HG03159 (cell line): ENCODE data around the gene NPFFR1.
"Not testable (repeated sequence)": the region's sequence is repeated elsewhere in the genome, so short reads cannot be mapped to it uniquely, and the experiment has no call there.

Experiments used
- ATAC-seq: cut with Tn5 transposase; IDR thresholded peaks from one replicate; pipeline ENCODE4 v1.9.1; 2021; ENCODE audit warnings: mild to moderate bottlenecking, moderate library complexity; ENCODE audit not compliant: unreplicated experiment

The NPFFR1 gene

DNA sequence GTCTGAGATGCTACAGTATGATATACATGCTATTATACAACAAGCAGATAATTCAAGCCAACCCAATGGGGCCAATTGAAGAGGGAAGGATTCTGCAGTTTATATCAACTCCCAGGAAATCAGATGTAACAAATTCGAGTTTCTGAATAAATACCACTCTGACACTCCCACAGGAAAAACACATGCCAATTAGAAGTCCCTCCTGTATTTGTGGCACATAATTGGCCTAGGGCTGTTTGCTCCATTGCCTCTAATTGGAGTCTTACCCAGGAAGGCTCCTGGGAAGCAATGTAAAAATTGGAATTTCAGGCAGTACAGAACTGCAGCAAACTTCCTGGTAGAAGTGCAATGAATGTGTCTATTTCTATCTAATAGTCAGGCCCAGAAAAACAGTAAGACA lies 55.3 kb downstream of the NPFFR1 start:
- no peak for ATAC-seq

DNA sequence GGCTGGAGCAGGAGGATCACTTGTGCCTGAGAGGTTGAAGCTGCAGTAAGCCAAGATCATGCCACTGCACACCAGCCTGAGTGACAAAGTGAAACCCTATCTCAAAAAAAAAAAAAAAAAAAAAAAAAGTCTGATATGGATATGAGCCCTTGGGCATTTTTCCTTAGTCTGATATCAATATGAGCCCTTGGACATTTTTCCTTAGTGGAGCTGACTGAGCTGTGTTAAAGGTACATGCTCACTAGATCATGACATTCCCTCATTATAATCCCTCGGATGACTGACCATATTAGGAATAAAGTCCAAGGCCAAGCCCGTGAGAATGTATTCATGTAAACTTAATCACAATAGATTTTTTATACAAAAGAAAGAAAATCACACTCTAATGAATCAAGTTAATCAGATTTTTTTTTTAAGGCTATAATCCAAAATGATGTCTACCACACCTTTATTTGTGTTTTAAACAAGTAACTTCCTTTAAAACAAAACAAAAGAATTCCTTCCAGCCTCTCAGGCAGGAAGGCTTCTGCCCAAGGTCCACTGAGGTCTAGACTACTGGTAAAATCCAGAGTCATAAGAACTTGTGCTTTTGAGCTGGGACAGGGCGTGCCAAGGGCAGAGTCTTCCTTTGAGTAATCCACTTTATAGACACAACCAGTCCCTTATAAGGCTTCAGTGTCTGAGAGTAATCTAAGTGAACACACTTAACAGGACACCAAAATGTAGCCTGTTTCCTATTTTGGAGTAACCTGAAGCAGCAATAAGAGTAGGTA lies 56.1 kb downstream of the NPFFR1 start:
- ATAC-seq, result no peak

DNA sequence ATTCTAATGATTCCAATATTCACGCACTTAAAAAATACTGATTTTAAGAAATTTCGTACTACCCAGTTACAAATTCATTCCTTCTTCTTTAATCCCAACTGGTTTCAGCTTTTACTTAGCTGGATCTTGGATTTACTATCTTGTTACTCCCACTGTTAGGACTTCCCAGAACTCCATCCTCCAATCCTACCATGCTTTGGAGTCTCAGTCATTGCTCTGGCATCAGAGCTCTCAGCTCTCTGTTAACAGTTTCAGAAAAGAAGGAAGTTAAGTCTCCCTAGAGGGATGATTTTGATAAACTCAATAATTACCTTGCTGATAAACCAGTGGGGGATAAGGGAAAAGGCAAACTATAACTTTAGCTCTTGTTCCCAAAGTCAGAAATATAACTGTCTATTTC lies 60.1 kb downstream of the NPFFR1 start:
- no peak for ATAC-seq

DNA sequence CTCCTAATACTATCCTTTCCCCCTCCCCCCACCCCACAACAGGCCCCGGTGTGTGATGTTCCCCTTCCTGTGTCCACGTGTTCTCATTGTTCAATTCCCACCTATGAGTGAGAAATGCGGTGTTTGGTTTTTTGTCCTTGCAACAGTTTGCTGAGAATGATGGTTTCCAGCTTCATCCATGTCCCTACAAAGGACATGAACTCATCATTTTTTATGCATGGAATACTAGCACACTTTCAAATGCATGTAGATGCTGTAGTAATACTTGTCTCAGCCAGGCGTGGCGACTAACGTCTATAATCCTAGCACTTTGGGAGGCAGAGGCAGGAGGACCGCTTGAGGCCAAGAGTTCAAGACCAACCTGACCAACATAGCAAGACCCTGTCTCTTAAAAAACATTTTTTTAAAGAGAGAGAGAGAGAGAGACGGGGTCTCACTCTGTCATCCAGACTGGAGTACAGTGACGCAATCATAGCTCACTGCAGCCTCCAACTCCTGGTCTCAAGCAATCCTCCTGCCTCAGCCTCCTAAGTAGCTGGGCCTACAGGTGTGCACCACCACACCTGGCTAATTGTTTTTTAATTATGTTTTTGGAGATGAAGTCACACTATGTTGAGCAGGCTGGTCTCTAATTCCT lies 60.9 kb downstream of the NPFFR1 start:
- ATAC-seq, result not testable (repeated sequence)

DNA sequence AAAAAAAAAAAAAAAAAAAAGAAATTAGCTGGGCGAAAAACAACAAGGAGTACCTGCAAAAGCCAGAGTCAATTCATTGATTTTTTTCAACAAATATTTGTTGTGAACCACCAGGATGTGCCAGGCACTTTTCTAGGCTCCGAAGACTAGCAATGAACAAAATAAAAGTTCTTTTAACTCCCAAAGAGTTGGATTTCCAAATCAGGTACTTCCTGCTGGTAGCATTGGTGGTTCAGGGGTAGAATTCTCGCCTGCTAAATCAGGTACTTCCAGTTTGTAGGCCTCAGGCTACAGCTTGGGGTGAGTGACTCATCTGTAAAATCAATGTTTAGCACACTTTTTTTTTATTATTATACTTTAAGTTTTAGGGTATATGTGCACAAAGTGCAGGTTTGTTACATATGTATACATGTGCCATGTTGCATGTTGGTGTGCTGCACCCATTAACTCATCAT lies 61.4 kb downstream of the NPFFR1 start:
- ATAC-seq, result no peak

- ATAC-seq, result no peak
Observed at GRCh38 chr10:70221030-70221429, 62.8 kb downstream of the NPFFR1 start.

DNA sequence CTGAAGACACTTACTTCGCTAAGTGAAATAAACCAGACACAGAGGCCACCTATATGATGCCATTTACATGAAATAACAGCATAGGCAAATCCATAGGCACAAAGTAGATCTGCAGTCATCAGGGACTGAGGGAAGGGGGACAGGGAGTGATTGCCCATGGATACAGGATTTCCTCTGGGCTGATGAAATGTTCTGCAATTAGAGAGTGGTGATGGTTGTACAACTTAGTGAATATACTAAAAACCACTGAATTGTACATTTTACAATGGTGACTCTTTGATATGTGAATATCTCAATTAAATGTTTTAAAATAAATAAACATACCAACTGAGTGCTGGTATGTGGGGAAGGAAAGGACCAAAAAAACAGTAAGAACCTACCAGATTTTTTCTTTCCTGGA lies 70.9 kb downstream of the NPFFR1 start:
- no peak for ATAC-seq

- no peak for ATAC-seq
Observed at GRCh38 chr10:70212277-70212676, 71.5 kb downstream of the NPFFR1 start.

DNA sequence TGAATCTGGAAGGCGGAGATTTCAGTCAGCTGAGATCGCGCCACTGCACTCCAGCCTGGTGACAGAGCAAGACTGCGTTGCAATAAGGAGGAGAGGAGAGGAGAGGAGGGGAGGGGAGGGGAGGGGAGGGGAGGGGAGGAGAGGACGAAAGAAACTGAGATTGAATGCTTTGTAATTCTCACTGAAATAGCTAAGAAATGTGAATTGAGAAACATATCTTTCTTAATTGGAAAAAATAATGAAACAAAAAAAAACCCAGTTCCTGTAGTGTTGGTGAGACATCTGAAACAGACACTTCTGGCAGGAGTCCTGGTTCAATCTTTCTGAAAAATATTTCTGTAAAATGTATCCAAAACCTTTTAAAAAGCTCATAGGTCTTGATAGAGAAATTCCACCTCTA lies 77.0 kb downstream of the NPFFR1 start:
- ATAC-seq, result no peak

- no peak for ATAC-seq
Observed at GRCh38 chr10:70201105-70201504, 82.7 kb downstream of the NPFFR1 start.

DNA sequence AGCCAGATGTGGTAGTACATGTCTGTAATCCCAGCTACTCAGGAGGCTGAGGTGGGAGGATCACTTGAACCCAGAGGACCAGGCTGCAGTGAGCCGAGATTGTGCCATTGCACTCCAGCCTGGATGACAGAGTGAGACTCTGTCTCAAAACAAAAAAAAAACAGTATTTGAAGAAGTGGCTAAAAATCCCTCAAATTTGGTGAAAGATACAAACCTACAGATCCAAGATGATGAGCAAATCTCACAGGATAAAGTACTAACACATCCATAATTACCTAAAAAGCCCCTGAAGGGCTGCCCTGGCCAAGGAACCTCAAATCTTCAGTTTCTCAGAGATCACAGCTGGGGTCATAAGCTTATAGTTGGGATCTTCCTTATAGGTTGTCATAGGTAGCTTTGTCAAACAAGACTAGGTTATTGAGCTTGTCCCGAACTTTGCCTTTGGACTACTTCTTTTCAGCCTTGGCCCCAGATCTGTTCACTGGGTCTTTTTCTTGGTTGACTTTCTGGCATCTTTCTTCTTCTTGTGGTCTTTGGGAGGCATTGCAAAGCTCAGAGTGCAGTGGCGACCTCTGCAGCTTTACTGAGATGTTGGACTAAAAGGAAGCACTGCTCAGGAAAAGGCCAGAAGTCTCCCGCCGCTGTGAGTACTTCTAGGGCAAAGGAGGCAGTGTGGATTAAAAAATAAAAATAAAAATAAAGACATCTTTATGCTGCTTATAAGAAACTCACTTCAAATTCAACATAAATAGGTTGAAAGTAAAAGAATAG lies 84.9 kb downstream of the NPFFR1 start:
- no peak for ATAC-seq
